HepG2 (cell line): ENCODE results near the gene GNAS. TPM values are rescaled to one million over a fixed set of nuclear protein-coding genes. Genes with fewer than 3 reads are reported as not detected.

Experiments
- BRD4 ChIP-seq: sonication (generic); formaldehyde crosslinking; IDR thresholded peaks from 2 replicates; pipeline ENCODE4 v1.4.0; 2020; ENCODE audit warnings: missing genetic modification reagents
- E2F5 ChIP-seq: sonication (generic); formaldehyde crosslinking; conservative IDR thresholded peaks from 2 replicates; pipeline ENCODE4 v1.4.0; 2020; ENCODE audit warnings: missing genetic modification reagents
- ETV5 ChIP-seq: IDR thresholded peaks from 2 replicates; pipeline ENCODE4 v1.6.1; 2018; ENCODE audit warnings: missing biosample characterization, missing genetic modification reagents, inconsistent platforms, borderline replicate concordance
- ETV6 ChIP-seq: sonication (generic); formaldehyde crosslinking; conservative IDR thresholded peaks from 2 replicates; pipeline ENCODE4 v1.4.0; 2020; ENCODE audit warnings: missing genetic modification reagents
- FUBP1 ChIP-seq: sonication (generic); formaldehyde crosslinking; IDR thresholded peaks from 2 replicates; pipeline ENCODE4 v1.5.1; 2020; ENCODE audit warnings: missing genetic modification reagents, mild to moderate bottlenecking, borderline replicate concordance
- GATAD1 ChIP-seq: IDR thresholded peaks from 2 replicates; pipeline ENCODE4 v1.6.1; 2016; ENCODE audit warnings: missing genetic modification reagents, missing compliant biosample characterization
- GFI1 ChIP-seq: sonication (generic); formaldehyde crosslinking; IDR thresholded peaks from 2 replicates; pipeline ENCODE4 v1.5.0; 2020; ENCODE audit warnings: missing genetic modification reagents, mild to moderate bottlenecking, borderline replicate concordance
- LBX2 ChIP-seq: sonication (generic); formaldehyde crosslinking; IDR thresholded peaks from 2 replicates; pipeline ENCODE4 v1.5.0; 2020; ENCODE audit warnings: missing genetic modification reagents, mild to moderate bottlenecking, borderline replicate concordance
- MED1 ChIP-seq: sonication (generic); formaldehyde crosslinking; IDR thresholded peaks from 2 replicates; pipeline ENCODE4 v1.4.0; 2020; ENCODE audit warnings: missing genetic modification reagents
- NR2F6 ChIP-seq, 2 experiments: IDR thresholded peaks; 2 replicates each; pipeline ENCODE4 v1.6.1; 2016; ENCODE audit warnings: antibody characterized with exemption in 1 of 2, mild to moderate bottlenecking in 1 of 2
- PBX3 ChIP-seq: sonication (generic); formaldehyde crosslinking; IDR thresholded peaks from 2 replicates; pipeline ENCODE4 v1.8.1; 2023; ENCODE audit warnings: missing genetic modification reagents, inconsistent platforms, borderline replicate concordance
- PRMT3 ChIP-seq: sonication (generic); formaldehyde crosslinking; IDR thresholded peaks from 2 replicates; pipeline ENCODE4 v1.8.1; 2022; ENCODE audit warnings: low read depth, mild to moderate bottlenecking, moderate library complexity, missing genetic modification reagents, borderline replicate concordance
- RARG ChIP-seq: sonication (generic); formaldehyde crosslinking; IDR thresholded peaks from 2 replicates; pipeline ENCODE4 v1.4.0; 2020; ENCODE audit warnings: low read depth, mild to moderate bottlenecking, missing genetic modification reagents
- SP5 ChIP-seq: IDR thresholded peaks from 2 replicates; pipeline ENCODE4 v1.6.1; 2016; ENCODE audit warnings: low read depth, borderline replicate concordance
- SRSF4 ChIP-seq: fragments of 200-400 bp; formaldehyde crosslinking; IDR thresholded peaks from one replicate; pipeline ENCODE4 v1.6.1; 2018; ENCODE audit warnings: mild to moderate bottlenecking, low read depth, low read length, moderate library complexity; ENCODE audit not compliant: poor library complexity, severe bottlenecking
- ZBTB38 ChIP-seq: sonication (generic); formaldehyde crosslinking; IDR thresholded peaks from 2 replicates; pipeline ENCODE4 v1.5.1; 2020; ENCODE audit warnings: mild to moderate bottlenecking, missing genetic modification reagents
- ZBTB7A ChIP-seq: sonication (generic); formaldehyde crosslinking; IDR thresholded peaks from 2 replicates; pipeline ENCODE4 v1.8.0; 2022; ENCODE audit warnings: mild to moderate bottlenecking, missing genetic modification reagents
- ZFP37 ChIP-seq: sonication (generic); formaldehyde crosslinking; IDR thresholded peaks from 2 replicates; pipeline ENCODE4 v1.4.0; 2020; ENCODE audit warnings: missing genetic modification reagents, borderline replicate concordance
- ZMYM4 ChIP-seq: sonication (generic); formaldehyde crosslinking; IDR thresholded peaks from 2 replicates; pipeline ENCODE4 v1.8.1; 2023; ENCODE audit warnings: mild to moderate bottlenecking, missing genetic modification reagents
- ZNF235 ChIP-seq: sonication (generic); formaldehyde crosslinking; IDR thresholded peaks from 2 replicates; pipeline ENCODE4 v1.8.1; 2023; ENCODE audit warnings: mild to moderate bottlenecking, missing genetic modification reagents, borderline replicate concordance
- ZNF563 ChIP-seq: sonication (generic); formaldehyde crosslinking; IDR thresholded peaks from 2 replicates; pipeline ENCODE4 v1.8.0; 2022; ENCODE audit warnings: mild to moderate bottlenecking, moderate library complexity, missing genetic modification reagents
- ZSCAN29 ChIP-seq: sonication (generic); formaldehyde crosslinking; conservative IDR thresholded peaks from 2 replicates; pipeline ENCODE4 v1.4.0; 2020; ENCODE audit warnings: mild to moderate bottlenecking, missing genetic modification reagents
- polyA plus RNA-seq, 8 experiments: library from polyadenylated mRNA; depleted of rRNA in 3 of 8; stranded (reverse) in 7 of 8; unstranded in 1 of 8; fragments of >200 nt; fragmentation: Illumina TruSeq in 4 of 8; extraction: Trizol in 4 of 8; gene quantifications; 2 replicates each; pipeline versions ENCODE4 v1.2.1 to v1.2.3, GENCODE V29; 2011 to 2016; ENCODE audit warnings: low read depth in 4 of 8, missing spikeins in 1 of 8, mixed read lengths in 1 of 8; ENCODE audit not compliant: insufficient read depth in 1 of 8
- total RNA-seq, 5 experiments: library from RNA; depleted of rRNA; stranded (reverse); fragments of >200 nt; fragmentation: Illumina TruSeq; extraction: Trizol; gene quantifications; 2 replicates each; pipeline ENCODE4 v1.2.3, GENCODE V29; 2016; ENCODE audit warnings: low read depth in 1 of 5
- TF ChIP-seq, protein P1 (sequence below): sonication (generic); formaldehyde crosslinking; conservative IDR thresholded peaks from 2 replicates; pipeline ENCODE4 v1.4.0; 2020; ENCODE audit warnings: missing genetic modification reagents

Gene GNAS
- total and polyA plus RNA-seq, 2 of the 13 experiments (the other 11 are each of a cell fraction or from before 2014, with no cell fraction given): 407 to 1,008 TPM

DNA sequence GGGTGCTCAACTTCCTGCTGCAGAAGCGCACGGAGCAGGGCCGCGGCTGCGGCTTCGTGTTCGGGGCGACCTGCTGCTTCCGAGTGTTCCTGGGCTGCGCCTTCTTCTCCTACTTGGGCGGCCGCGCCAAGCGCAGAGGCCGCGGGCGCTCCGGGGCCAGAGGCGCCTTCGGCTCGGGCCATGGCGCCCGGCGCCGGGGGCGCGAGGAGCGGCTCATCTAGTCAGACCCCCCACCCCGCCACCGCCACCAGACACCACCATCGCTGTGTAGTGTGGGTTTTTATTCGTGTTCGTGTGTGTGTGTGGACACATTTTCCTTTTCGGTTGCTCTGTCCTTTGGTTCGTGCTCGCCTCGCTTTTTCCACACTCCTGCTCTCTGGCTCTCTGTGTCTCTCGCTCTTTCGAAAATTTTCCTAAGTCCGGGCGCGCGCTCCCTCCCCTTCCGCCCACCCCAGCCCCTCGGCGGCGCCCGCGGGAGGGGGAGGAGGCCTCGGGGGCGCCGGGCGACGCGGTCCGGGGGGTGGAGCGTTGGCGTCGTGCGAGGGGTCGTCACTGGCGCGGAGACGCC lies 38.1 kb downstream of the GNAS start (continued):
- 0 out of 2 replicates have a peak, but pooled peaks have one; percentile 46 for TF ChIP-seq ZSCAN29
- peak; percentile 54; the same call in 1 of the 2 replicates for TF ChIP-seq ZBTB7A (CRISPR knock-in tag)
- no peak for TF ChIP-seq FUBP1
- peak; percentile 51; the same call in 1 of the 2 replicates for TF ChIP-seq E2F5 (CRISPR knock-in tag)
- TF ChIP-seq NR2F6 (IDR thresholded peaks at IDR 0.05): no peak
- TF ChIP-seq NR2F6 (CRISPR knock-in tag; IDR thresholded peaks at IDR 0.05): 0 out of 2 replicates have a peak, but pooled peaks have one; percentile 36
- TF ChIP-seq, protein P1, sequence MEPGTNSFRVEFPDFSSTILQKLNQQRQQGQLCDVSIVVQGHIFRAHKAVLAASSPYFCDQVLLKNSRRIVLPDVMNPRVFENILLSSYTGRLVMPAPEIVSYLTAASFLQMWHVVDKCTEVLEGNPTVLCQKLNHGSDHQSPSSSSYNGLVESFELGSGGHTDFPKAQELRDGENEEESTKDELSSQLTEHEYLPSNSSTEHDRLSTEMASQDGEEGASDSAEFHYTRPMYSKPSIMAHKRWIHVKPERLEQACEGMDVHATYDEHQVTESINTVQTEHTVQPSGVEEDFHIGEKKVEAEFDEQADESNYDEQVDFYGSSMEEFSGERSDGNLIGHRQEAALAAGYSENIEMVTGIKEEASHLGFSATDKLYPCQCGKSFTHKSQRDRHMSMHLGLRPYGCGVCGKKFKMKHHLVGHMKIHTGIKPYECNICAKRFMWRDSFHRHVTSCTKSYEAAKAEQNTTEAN (CRISPR knock-in tag): peak; percentile 62
- 0 out of 2 replicates have a peak, but pooled peaks have one; percentile 44 for TF ChIP-seq ETV6 (CRISPR knock-in tag)
- peak; percentile 35 for TF ChIP-seq GATAD1 (CRISPR knock-in tag)
- TF ChIP-seq ETV5 (CRISPR knock-in tag): peak; percentile 75
- TF ChIP-seq PBX3: peak; percentile 62; the same call in 1 of the 2 replicates
- peak; percentile 72; the same call in 1 of the 2 replicates for TF ChIP-seq LBX2
- 0 out of 2 replicates have a peak, but pooled peaks have one; percentile 26 for TF ChIP-seq GFI1 (CRISPR knock-in tag)
- TF ChIP-seq ZBTB38 (CRISPR knock-in tag): peak; percentile 45; the same call in 1 of the 2 replicates
- 0 out of 2 replicates have a peak, but pooled peaks have one; percentile 75 for TF ChIP-seq ZNF563 (CRISPR knock-in tag)
- 0 out of 2 replicates have a peak, but pooled peaks have one; percentile 58 for TF ChIP-seq ZNF235 (CRISPR knock-in tag)
- no peak for TF ChIP-seq SRSF4
- TF ChIP-seq SP5 (CRISPR knock-in tag): peak; percentile 74
- TF ChIP-seq BRD4: peak; percentile 41; the same call in 1 of the 2 replicates
- TF ChIP-seq PRMT3 (CRISPR knock-in tag): no peak
- TF ChIP-seq ZFP37 (CRISPR knock-in tag): peak; percentile 25; the same call in 1 of the 2 replicates
- TF ChIP-seq RARG (CRISPR knock-in tag): no peak
- no peak for TF ChIP-seq ZMYM4 (CRISPR knock-in tag)
- TF ChIP-seq MED1 (CRISPR knock-in tag): peak; percentile 46
